ENCODE measurements around the gene MAP2K6.

GRCh38 chr17:69533481-69534234 is 119.2 kb downstream of the MAP2K6 start:
- TF ChIP-seq CTCF (conservative IDR thresholded peaks at IDR 0.05; ENCODE audit: low read length) (no peak), EZH2phosphoT487 (IDR thresholded peaks at IDR 0.05; ENCODE audit: borderline replicate concordance, low read depth, low read length) (no peak)

Measured in OCI-LY7 (cell line).